ENCODE measurements around the gene OR4D11.
"Not testable (repeated sequence)": the region's sequence is repeated elsewhere in the genome, so short reads cannot be mapped to it uniquely, and the experiment has no call there.

Gene OR4D11

GRCh38 chr11:59503276-59503675 is at the start of gene OR4D11:
OR4D11 (plus strand) TSS chr11:59503576; CDS start chr11:59503576, 0 bp downstream.
- Mint-ChIP-seq H3K4me1 (ENCODE audit: low read depth) (no peaks in the 10 kb centered on the region), H3K27ac (no peak within 1 kb of the TSS), H3K9me3 (peaks cover 12% of the 10 kb centered on the region), H3K36me3 (ENCODE audit: low read depth) (no peaks in the 10 kb centered on the region), H3K4me3 (no peak within 1 kb of the TSS), H3K27me3 (no peaks in the 10 kb centered on the region)
- intact Hi-C loops (cut with micrococcal nuclease): no loop called here

GRCh38 chr11:59456661-59457060 is 46.7 kb upstream of the OR4D11 start, which contains the start of gene OR4D6:
OR4D6 (plus strand) TSS chr11:59456961; CDS start chr11:59456961, 0 bp downstream.
- H3K4me1 Mint-ChIP-seq (ENCODE audit: low read depth): no peaks in the 10 kb centered on the region

DNA sequence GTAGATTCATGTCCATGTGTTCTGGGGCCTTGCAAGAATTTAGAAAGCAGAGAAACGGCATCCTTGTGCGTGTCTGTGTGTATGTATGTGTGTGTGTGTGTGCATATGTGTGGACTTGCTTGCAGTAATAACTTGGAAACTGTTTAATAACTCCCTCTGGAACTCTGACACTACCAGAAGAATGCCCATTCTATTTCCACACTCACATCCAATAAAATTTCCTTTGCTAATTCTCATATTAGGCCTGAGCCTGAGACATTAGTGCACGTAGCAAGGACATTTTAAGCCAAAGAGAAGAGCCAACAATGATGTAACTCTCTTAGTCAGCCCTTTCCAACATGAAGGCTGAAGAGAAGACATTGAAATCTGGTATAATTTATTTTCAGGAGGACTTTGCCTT is 43.5 kb upstream of the OR4D11 start:
- Mint-ChIP-seq H3K4me3 (no peak overlapping the region), H3K27me3 (no peaks in the 10 kb centered on the region), H3K4me1 (ENCODE audit: low read depth) (no peaks in the 10 kb centered on the region)

More at GRCh38 chr11:59456661-59457060, 46.7 kb upstream of the OR4D11 start, which contains the start of gene OR4D6:
- H3K27me3 Mint-ChIP-seq: no peaks in the 10 kb centered on the region
- no peaks in the 10 kb centered on the region for H3K9me3 Mint-ChIP-seq
- no peak within 1 kb of the TSS for H3K4me3 Mint-ChIP-seq
- H3K36me3 Mint-ChIP-seq (ENCODE audit: low read depth): no peaks in the 10 kb centered on the region
- intact Hi-C loops (cut with micrococcal nuclease): no loop called here
- no peak within 1 kb of the TSS for H3K27ac Mint-ChIP-seq

GRCh38 chr11:59463190-59463641 is 40.2 kb upstream of the OR4D11 start:
- Mint-ChIP-seq H3K4me1 (ENCODE audit: low read depth) (no peaks in the 10 kb centered on the region), H3K36me3 (ENCODE audit: low read depth) (no peaks in the 10 kb centered on the region), H3K27ac (no peak overlapping the region), H3K27me3 (no peaks in the 10 kb centered on the region), H3K4me3 (no peak overlapping the region), H3K9me3 (no peaks in the 10 kb centered on the region)
- intact Hi-C loops (cut with micrococcal nuclease): no loop called here

More for the DNA sequence above, 43.5 kb upstream of the OR4D11 start:
- Mint-ChIP-seq H3K9me3 (no peaks in the 10 kb centered on the region), H3K27ac (no peak overlapping the region), H3K36me3 (ENCODE audit: low read depth) (no peaks in the 10 kb centered on the region)
- intact Hi-C loops (cut with micrococcal nuclease): no loop called here

DNA sequence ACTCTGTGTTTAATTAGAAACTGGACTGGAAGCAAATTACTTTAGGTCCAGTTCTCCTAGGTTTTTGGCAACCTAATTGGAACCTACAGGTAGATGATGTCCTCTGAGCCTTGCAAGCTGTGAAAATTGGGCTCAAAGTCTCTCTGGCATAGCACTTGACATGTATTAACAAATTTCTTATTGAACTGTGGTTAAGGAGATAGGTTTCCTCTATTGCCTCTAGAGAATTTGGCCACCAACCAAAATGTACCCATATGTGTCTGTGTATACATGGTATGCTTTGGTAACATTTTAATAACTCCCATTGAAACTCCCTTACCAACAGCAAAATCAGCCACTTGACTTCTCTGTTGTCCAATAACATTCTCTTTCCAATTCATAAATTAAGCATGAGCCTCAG is 30.4 kb upstream of the OR4D11 start, which contains the start of gene OR4D10:
Gene OR4D10 (plus strand): TSS at position 301 of the 400 bp plus-strand sequence. CDS start 4,115 bp downstream, outside the sequence.
- no peaks in the 10 kb centered on the region for H3K9me3 Mint-ChIP-seq
- H3K27me3 Mint-ChIP-seq: no peaks in the 10 kb centered on the region
- peaks cover 7% of the 10 kb centered on the region for H3K4me1 Mint-ChIP-seq (ENCODE audit: low read depth)
- no peak within 1 kb of the TSS for H3K27ac Mint-ChIP-seq
- no peaks in the 10 kb centered on the region for H3K36me3 Mint-ChIP-seq (ENCODE audit: low read depth)
- H3K4me3 Mint-ChIP-seq: no peak within 1 kb of the TSS
- intact Hi-C loops (cut with micrococcal nuclease): no loop called here

DNA sequence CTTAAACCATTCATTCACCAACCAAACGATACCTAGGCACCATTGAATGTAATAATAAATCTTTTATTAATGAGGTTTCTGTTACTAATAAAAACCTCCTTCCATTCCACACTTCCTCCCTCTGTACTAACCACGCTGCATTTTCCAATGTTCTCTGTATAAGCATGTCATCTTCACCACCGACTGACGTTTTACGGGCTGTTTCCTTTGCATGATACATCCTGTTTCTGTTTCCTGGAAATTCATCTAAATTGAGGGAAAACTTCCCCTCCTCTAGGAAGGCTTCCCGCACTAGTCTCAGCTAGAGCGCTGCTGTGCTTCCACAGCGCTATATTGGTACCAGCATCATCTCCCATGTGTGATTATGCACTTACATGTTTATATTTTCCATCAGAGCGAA is 28.2 kb upstream of the OR4D11 start:
- Mint-ChIP-seq H3K27me3 (no peaks in the 10 kb centered on the region), H3K4me3 (no peak overlapping the region), H3K9me3 (no peaks in the 10 kb centered on the region), H3K36me3 (ENCODE audit: low read depth) (no peaks in the 10 kb centered on the region), H3K4me1 (ENCODE audit: low read depth) (peaks cover 7% of the 10 kb centered on the region), H3K27ac (no peak overlapping the region)
- intact Hi-C loops (cut with micrococcal nuclease): no loop called here

- Mint-ChIP-seq H3K9me3 (no peaks in the 10 kb centered on the region), H3K27me3 (no peaks in the 10 kb centered on the region), H3K36me3 (ENCODE audit: low read depth) (no peaks in the 10 kb centered on the region), H3K4me3 (no peak overlapping the region), H3K4me1 (ENCODE audit: low read depth) (peaks cover 7% of the 10 kb centered on the region), H3K27ac (no peak overlapping the region)
- intact Hi-C loops (cut with micrococcal nuclease): no loop called here
Measured at GRCh38 chr11:59479906-59480305, 23.5 kb upstream of the OR4D11 start.

DNA sequence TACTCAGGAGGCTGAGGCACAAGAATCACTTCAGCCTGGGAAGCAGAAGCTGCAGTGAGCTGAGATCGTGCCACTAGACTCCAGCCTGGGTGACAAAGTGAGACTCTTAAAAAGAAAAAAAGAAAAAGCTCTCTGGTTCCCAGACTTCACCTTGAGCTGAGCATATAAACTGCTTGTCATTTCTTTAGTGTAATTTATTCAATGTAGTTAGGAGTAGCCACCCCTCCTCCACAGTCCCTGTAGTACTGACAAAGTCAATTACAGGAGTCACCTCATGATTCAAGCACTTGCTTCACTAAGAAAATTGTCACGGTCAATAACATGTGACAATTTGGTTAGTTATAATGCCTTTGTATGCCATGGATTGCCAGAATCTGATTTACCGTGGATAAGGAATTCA is 23.0 kb upstream of the OR4D11 start:
- Mint-ChIP-seq H3K4me1 (ENCODE audit: low read depth) (peaks cover 7% of the 10 kb centered on the region), H3K27ac (no peak overlapping the region), H3K27me3 (no peaks in the 10 kb centered on the region), H3K4me3 (no peak overlapping the region), H3K9me3 (no peaks in the 10 kb centered on the region), H3K36me3 (ENCODE audit: low read depth) (no peaks in the 10 kb centered on the region)
- intact Hi-C loops (cut with micrococcal nuclease): no loop called here

DNA sequence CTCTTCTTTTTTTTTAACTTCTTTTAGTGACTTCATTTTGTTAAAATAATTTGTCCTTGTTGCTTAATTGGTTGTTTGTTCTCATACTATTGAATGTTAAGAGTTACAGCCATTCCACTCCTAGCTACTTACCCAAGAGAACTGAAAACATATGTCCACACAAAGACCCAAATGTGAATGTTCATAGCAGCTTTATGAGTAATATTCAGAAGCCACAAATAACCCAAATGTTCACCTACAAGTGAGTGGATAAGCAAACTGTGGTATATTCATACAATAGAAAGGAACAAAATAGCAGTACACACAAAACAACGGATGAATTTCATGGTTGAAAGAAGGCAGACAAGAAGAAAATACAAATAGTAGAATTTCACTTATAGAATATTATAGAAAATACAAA is 1.4 kb upstream of the OR4D11 start:
- H3K27me3 Mint-ChIP-seq: no peaks in the 10 kb centered on the region
- no peak overlapping the region for H3K27ac Mint-ChIP-seq
- peaks cover 12% of the 10 kb centered on the region for H3K9me3 Mint-ChIP-seq
- no peak overlapping the region for H3K4me3 Mint-ChIP-seq
- no peaks in the 10 kb centered on the region for H3K36me3 Mint-ChIP-seq (ENCODE audit: low read depth)
- H3K4me1 Mint-ChIP-seq (ENCODE audit: low read depth): no peaks in the 10 kb centered on the region
- intact Hi-C loops (cut with micrococcal nuclease): no loop called here

GRCh38 chr11:59510941-59511589 is 7.7 kb downstream of the OR4D11 start, which contains the start of gene OR4D9:
OR4D9 (plus strand) TSS chr11:59511539; CDS start chr11:59514913, 3,374 bp downstream.
- intact Hi-C loops (cut with micrococcal nuclease): no loop called here
- Mint-ChIP-seq H3K9me3 (no peaks in the 10 kb centered on the region), H3K4me1 (ENCODE audit: low read depth) (peaks cover 30% of the 10 kb centered on the region), H3K27ac (peak within 1 kb of the TSS; percentile 73), H3K36me3 (ENCODE audit: low read depth) (no peaks in the 10 kb centered on the region), H3K27me3 (no peaks in the 10 kb centered on the region), H3K4me3 (peak within 1 kb of the TSS; percentile 32)

- H3K27ac Mint-ChIP-seq: no peak overlapping the region
- intact Hi-C loops (cut with micrococcal nuclease): no loop called here
- peaks cover 30% of the 10 kb centered on the region for H3K4me1 Mint-ChIP-seq (ENCODE audit: low read depth)
- H3K9me3 Mint-ChIP-seq: no peaks in the 10 kb centered on the region
- no peak overlapping the region for H3K4me3 Mint-ChIP-seq
- no peaks in the 10 kb centered on the region for H3K27me3 Mint-ChIP-seq
- H3K36me3 Mint-ChIP-seq (ENCODE audit: low read depth): no peaks in the 10 kb centered on the region
Measured at GRCh38 chr11:59511675-59512074, 8.3 kb downstream of the OR4D11 start.

DNA sequence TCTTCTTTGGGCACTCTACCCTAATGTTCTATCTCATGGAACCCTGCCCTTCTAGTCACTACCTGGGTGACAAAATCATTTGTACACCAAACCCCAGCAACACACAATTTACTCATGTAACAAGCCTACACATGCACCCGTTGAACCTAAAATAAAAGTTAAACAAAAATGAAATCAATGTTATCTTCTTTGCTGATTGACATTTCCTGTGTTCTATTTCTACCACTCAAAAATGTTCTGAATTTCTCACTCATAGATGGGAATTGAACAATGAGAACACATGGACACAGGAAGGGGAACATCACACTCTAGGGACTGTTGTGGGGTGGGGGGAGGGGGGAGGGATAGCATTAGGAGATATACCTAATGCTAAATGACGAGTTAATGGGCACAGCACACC is 16.8 kb downstream of the OR4D11 start:
- H3K4me3 Mint-ChIP-seq; H3K27ac Mint-ChIP-seq; intact Hi-C loops (cut with micrococcal nuclease); H3K9me3 Mint-ChIP-seq; H3K4me1 Mint-ChIP-seq (ENCODE audit: low read depth); H3K36me3 Mint-ChIP-seq (ENCODE audit: low read depth); H3K27me3 Mint-ChIP-seq: not testable (repeated sequence)

- Mint-ChIP-seq H3K27me3 (peaks cover 1% of the 10 kb centered on the region), H3K36me3 (ENCODE audit: low read depth) (no peaks in the 10 kb centered on the region), H3K27ac (no peak overlapping the region), H3K9me3 (no peaks in the 10 kb centered on the region), H3K4me3 (no peak overlapping the region), H3K4me1 (ENCODE audit: low read depth) (no peaks in the 10 kb centered on the region)
- intact Hi-C loops (cut with micrococcal nuclease): no loop called here
Measured at GRCh38 chr11:59520741-59521140, 17.4 kb downstream of the OR4D11 start.

DNA sequence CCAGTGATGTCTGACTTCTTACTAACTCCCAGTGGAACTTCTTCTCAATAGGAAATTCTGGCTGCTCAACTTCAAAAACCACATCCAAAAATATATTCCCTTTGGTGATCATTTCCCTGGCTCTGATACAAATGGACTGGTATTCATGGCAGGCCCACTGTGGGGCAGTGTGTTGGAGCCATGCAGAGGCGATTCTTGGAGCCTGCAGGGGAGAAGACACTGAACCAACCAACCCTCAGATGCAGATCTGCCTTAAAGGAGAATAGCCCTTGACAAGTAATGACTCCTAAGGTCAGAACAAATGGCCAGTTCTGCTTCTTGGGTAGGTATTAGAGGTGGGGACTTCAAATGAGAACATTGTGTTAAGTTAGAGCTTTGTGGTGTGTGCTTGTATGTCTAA is 20.2 kb downstream of the OR4D11 start:
- Mint-ChIP-seq H3K27me3 (peaks cover 1% of the 10 kb centered on the region), H3K27ac (no peak overlapping the region), H3K4me3 (no peak overlapping the region), H3K9me3 (no peaks in the 10 kb centered on the region), H3K4me1 (ENCODE audit: low read depth) (no peaks in the 10 kb centered on the region), H3K36me3 (ENCODE audit: low read depth) (no peaks in the 10 kb centered on the region)
- intact Hi-C loops (cut with micrococcal nuclease): no loop called here

GRCh38 chr11:59528711-59529110 is 25.3 kb downstream of the OR4D11 start:
- Mint-ChIP-seq H3K27ac (no peak overlapping the region), H3K9me3 (no peaks in the 10 kb centered on the region), H3K4me1 (ENCODE audit: low read depth) (no peaks in the 10 kb centered on the region), H3K4me3 (no peak overlapping the region), H3K36me3 (ENCODE audit: low read depth) (no peaks in the 10 kb centered on the region), H3K27me3 (no peaks in the 10 kb centered on the region)
- intact Hi-C loops (cut with micrococcal nuclease): no loop called here
